Measurements from ENCODE around the gene CT47C1.

Gene CT47C1

DNA sequence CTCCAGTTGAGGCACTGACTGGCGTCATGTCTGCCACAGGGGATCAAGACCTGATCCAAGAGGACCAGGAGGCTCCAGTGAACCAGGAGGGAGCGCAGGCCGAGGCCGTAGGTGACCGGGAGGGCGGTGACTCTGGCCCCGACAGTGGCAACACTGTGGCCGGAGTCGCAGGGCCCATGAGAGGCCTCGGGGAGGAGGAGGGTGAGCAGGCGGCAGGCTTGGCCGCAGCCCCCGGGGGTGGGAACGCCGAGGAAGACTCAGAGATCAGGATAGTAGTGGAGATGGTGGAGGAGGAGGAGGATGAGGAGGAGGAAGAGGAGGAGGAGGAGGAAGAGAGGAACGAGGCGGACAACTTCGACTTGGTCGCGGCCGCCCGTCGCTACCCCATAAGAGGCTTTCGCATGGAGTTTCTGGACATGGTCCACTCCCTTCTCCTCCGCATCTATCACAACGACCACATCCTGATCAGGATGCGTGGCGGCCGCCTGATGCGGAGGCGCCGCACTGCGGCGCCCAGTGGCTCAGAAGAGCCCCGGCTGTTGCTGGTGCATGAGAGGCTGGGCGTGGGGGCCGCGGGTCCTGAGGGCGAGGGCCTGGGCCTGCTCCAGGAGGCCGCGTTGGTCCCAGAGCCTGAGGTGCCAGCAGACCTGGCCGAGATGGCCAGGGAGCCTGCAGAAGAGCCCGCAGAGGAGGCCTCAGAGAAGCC is 560 bp downstream of the CT47C1 start:
- no peak overlapping the region for H3K4me3 ChIP-seq (ENCODE audit: low read depth, low read length)

DNA sequence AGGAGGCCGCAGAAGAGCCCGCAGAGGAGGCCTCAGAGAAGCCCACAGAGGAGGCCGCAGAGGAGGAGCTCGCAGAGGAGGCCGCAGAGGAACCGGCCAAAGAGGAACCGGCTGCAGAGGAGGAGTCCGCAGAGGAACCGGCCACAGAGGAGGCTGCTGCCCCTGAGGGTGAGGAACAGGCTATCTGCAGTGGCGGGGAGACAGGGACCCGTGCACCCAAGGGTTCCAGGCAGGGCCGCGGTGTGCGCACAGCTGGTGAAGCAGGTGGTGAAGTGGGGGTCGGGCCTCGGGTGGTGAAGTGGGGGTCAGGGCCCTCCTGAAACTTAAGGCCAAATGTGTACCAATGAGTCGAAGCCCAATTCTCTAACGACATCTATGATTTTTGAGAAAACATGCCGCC is 1.1 kb downstream of the CT47C1 start:
- no peak overlapping the region for H3K4me3 ChIP-seq (ENCODE audit: low read depth, low read length)

DNA sequence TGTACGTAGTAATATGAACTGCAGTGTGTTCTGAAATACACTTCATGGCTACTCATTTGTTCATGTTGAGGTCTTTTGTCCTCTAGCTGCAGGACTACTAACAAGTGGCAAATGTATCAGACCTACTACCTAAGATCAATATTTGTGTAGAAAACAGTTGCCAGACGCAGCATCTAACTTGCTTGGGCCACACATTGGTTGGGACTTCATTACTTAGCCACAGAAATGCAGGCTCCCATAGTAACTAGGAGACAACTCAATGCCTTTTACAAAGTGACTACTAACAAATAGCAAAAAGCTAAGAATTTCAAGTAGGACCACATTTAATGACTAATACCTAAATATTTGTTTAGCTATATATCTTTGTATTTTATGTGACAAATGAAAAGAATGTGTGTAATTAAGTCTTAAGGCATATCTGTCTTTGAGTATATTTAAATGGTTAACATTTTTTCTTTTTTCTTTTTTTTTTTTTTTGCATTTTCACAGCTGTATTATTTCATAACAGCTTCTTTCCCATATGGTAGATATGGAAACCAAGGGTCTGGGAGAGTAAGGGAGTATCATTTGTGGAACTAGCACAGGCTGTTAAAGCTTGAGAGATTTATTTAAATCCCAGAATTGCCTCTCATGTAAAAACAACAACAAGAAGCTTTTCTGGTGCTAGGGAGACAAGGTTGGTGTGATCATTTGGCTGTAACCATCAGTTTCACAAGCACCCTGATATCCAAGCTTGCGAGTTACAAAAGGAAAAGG is 2.7 kb downstream of the CT47C1 start:
- H3K4me3 ChIP-seq (ENCODE audit: low read depth, low read length): no peak overlapping the region

GRCh38 chrX:119082278-119082677 is 9.5 kb downstream of the CT47C1 start:
- no peak overlapping the region for H3K4me3 ChIP-seq (ENCODE audit: low read depth, low read length)

DNA sequence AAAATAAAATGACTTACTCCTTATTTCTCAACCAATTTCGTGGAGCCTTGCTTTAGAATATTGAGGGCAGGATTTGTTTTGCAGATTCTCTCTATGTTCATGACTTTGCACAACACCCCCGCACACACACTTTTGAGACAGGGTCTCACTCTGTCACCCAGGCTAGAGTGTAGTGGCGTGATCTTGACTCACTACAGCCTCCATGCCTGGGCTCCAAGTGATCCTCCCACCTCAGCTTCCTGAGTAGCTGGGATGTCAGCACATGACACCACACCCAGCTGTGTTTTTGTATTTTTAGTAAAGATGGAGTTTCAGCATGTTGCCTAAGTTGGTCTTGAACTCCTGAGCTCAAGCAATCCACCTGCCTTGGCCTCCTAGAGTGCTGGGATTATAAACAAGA is 12.0 kb downstream of the CT47C1 start:
- no peak overlapping the region for H3K4me3 ChIP-seq (ENCODE audit: low read depth, low read length)

DNA sequence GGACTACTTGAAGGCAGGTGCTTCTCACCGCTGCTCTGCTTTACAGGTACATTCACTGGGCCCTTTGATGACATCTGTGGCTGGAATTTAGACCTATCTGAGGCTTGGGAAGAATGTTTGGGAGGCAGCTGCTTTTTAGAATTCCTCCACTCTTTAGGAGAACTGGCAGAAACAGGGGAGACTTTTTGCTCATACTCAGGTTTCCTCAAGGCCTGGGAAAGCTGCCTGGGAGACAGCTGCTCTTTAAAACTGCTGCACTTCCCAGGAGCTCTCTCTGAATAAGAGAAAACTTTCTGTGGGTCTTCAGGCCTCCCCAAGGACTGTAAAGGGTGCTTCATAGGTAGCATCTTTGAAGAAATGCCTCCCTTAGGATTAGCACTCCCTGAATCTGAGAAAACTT is 14.3 kb downstream of the CT47C1 start:
- H3K4me3 ChIP-seq (ENCODE audit: low read depth, low read length): no peak overlapping the region

GRCh38 chrX:119089619-119090018 is 16.8 kb downstream of the CT47C1 start:
- no peak overlapping the region for H3K4me3 ChIP-seq (ENCODE audit: low read depth, low read length)

GRCh38 chrX:119090627-119091026 is 17.8 kb downstream of the CT47C1 start:
- no peak overlapping the region for H3K4me3 ChIP-seq (ENCODE audit: low read depth, low read length)

DNA sequence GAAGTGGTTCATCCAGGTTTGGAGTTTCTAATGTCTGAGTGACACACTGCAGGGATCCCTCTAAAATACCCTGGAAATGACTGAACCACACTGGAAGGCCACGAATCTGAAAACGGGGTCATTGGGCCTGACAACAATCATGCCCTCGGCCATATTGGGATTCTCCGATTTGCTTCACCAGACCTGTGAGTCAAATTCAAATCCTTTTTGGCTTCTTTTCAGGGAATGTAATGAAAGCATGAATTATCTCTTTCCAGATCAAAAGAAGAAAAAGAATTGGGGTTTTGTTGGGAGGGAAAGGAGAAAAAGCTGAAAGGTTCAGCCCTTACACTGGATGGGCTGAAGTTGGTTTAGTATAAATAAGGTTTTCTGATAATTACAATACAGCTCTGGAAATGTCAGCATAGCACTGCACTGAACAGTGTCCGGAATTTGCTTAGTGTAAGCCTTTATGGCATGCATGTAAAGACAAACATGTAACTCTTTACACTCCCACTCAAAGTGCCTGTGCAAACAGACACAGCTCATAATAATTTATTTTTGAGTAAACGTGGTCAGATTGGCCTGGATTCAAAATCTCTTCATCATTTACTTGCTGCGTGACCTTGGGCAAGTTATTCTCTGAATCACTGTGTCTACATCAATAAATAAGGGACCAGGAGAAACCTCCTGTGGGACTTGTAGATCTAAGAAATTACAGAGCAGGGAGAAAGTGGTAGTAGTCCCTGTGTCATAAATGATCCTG is 21.4 kb downstream of the CT47C1 start:
- no peak overlapping the region for H3K4me3 ChIP-seq (ENCODE audit: low read depth, low read length)

- H3K4me3 ChIP-seq (ENCODE audit: low read depth, low read length): no peak overlapping the region
Observed at GRCh38 chrX:119094819-119095218, 22.0 kb downstream of the CT47C1 start.

- H3K4me3 ChIP-seq (ENCODE audit: low read depth, low read length): no peak overlapping the region
Observed at GRCh38 chrX:119095936-119096335, 23.1 kb downstream of the CT47C1 start.

DNA sequence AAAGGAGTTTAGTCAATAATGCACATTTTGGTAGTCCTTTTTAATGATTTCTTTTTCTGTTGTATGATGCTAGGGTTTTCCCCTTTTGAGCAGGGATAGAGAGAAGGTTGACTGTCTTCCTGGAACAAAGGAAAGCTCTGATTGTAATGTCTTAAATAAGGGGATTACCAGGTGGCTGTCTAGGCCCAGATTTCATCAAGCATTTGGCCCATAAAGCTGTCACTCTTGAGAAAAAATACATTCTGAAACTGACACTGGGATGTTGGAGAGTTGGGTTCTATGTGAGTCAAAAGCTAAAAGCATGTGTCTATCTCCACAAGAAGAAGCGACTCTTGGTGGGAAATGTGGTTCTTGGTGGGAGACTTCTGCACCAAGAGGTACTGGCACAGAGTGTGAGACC is 28.4 kb downstream of the CT47C1 start:
- H3K4me3 ChIP-seq (ENCODE audit: low read depth, low read length): no peak overlapping the region

GRCh38 chrX:119105826-119106225 is 33.0 kb downstream of the CT47C1 start:
- H3K4me3 ChIP-seq (ENCODE audit: low read depth, low read length): no peak overlapping the region

GRCh38 chrX:119107206-119107605 is 34.4 kb downstream of the CT47C1 start:
- no peak overlapping the region for H3K4me3 ChIP-seq (ENCODE audit: low read depth, low read length)

DNA sequence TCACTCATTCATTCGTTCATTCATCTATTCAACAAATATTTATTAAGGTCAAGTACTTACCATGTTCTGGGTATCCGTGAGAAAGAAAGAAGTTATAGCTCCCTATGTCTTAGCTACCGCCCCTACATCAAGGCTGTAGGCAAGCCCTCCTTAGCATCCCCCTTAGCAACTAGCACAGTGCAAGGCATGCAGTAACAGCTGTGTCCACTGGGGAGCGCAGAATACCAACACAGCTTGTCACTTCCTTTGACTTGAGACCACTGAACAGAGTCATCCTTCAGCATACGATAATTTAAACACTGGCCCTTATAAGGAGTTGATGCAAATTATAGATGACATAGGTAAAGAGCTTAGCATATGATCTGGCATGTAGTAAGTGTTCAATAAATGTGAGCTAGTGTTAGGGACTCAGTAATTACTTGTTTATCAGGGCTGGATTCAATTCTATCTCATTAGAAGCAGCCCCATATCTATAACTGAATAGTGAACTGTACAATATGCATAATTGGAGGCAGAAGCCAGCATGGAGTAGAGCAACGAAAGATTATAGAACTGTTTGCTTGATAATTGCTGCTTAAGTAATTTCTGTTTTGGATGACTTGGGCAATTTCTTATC is 46.1 kb downstream of the CT47C1 start:
- no peak overlapping the region for H3K4me3 ChIP-seq (ENCODE audit: low read depth, low read length)

DNA sequence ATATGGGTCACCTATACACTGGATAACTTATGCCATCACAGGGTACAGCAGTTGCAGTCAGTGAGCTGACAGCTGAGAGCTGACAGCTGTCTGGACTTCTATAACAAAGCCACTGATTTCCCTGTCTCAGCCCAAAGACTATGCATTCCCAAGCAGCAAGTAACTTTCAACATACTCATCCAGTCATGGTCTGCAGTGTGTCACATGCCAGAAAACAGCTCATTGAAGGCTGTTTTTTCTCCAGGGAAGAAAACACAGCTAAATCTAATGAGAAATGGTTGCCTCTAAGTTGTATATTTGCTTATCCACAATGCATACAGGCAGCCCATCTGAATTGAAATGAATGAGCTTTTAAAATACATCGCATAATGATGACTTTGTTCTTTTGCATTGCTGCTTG is 48.5 kb downstream of the CT47C1 start:
- H3K4me3 ChIP-seq (ENCODE audit: low read depth, low read length): no peak overlapping the region
